Measurements from ENCODE around the gene ST3GAL5. TPM values are rescaled to one million over a fixed set of nuclear protein-coding genes. Genes with fewer than 3 reads are reported as not detected.

Gene ST3GAL5
- total RNA-seq, 4 donors from 2014 or later: 139 to 199 (median 156) TPM

DNA sequence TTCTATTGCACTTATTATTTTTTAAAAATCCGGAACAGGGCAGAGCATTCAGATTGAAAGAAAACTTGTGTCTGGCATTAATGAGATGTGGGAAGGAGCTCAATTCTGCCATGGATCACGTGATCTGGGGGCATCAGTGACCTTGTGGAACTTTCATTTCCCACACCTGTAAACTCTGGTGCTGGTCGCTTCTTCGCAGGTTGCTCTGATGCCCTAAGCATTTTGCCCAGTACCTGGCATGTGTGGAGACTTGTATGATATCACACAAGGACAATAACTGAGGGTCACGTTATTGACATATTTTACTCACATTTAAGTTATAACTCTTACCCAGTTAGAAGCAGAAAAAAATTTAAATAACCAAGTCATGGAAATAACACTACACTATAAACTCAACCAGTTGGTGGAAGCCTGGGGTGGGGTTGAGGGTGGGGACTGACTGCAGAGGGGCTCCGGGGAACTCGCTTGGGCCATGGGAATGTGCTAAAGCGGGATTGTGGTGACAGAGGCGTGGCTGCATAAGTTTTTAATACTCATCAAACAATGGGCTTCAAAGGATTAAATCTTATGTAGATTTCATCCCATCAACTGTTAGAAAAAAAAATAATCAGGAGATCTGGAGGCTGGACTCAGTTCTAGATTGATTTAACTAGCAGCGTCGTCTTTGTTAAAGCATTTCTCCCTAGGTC is 36.5 kb downstream of the ST3GAL5 start:
- Histone ChIP-seq H3K4me3 (replicated peaks in 1 of 3) (no peak overlapping the region), H3K9me3 (no peaks in the 10 kb centered on the region), H3K36me3 (peaks cover 28 to 36% of the 10 kb centered on the region in 2 donors), H3K27ac (peak overlapping the region in 1 of 3 donors; percentile 30), H3K4me1 (peaks cover 4 to 15% of the 10 kb centered on the region in 2 donors), H3K27me3 (no peaks in the 10 kb centered on the region)
- intact Hi-C loops (cut with DNase I): no loop called here
- whole genome bisulfite sequencing, 2 donors: 93% methylated on average over 11 of the region's 11 CpGs
- no peak for DNase-seq
- TF ChIP-seq CTCF (IDR thresholded peaks at IDR 0.05) (no peak), POLR2A (IDR thresholded peaks at IDR 0.05) (no peak)

DNA sequence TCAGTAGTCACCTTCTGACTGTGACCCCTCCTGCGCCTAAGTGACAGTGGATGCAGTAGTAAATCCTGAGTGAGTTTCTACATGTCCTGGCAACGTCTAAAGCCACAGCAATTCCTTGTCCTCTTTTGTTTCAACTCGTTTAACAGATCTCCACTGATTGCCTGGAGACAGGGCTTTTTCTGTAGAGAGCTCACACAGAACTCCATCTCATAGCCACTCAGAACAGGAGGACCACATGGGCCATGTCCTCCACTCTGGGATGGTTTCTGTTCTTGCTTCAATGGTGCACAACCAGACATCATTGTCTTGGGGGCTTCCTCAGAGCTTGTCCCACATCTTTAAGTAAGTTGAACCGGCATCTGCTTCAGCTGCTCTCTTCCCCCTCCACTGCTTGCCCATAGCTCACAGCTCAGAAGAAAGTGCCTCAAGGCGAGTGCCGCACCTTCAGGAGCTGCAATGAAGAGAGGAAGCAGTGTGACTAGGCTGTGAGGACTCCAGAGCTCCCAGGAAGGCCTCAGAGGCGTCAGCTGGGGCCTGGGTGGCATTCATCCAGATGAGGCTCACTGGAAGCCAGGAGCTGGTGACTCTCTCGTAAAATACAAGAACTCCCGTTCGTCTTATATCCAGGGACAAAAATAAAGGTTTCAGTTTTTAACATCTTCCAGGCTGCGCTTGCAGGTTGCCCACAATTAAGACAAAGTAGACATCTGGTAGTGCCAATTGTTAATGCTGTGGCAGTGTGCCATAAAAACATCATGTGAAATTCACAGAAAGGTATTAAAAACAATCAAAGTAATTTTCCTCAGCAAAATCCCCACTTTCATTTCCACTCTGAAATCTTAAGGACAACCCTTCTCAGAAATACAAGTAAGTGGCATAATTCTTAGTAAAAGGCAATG is 37.3 kb downstream of the ST3GAL5 start:
- peaks cover 4 to 15% of the 10 kb centered on the region in 2 donors for H3K4me1 ChIP-seq
- WGBS, 2 donors: 84 to 86% methylated on average over 11 of the region's 11 CpGs
- no peaks in the 10 kb centered on the region for H3K27me3 ChIP-seq
- peaks cover 34 to 44% of the 10 kb centered on the region in 2 donors for H3K36me3 ChIP-seq
- TF ChIP-seq CTCF (IDR thresholded peaks at IDR 0.05): no peak
- TF ChIP-seq POLR2A (IDR thresholded peaks at IDR 0.05): no peak
- H3K9me3 ChIP-seq: no peaks in the 10 kb centered on the region
- intact Hi-C loops (cut with DNase I): no loop called here
- H3K4me3 ChIP-seq (replicated peaks in 1 of 3): no peak overlapping the region
- DNase-seq: no peak
- peak overlapping the region in 1 of 3 donors; percentile 30 for H3K27ac ChIP-seq

DNA sequence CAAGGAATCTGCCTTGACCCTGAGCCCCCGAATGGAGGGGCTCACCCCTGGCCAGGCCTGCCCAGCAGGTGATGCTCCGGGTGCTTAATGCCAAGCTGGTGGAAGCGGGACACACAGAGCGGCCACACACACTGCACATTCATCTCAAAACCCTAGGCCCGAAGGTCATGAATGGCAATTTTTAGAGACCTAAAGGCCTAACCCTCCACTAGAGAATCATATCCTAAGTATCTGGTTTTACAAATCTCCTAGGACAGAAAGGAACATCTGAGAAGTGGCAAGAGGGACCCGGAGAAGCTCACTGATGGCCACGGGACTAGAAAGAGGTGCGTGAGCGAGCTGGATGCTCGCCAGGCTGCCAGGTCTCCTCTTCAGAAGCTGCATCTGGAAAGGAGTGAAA is 38.3 kb downstream of the ST3GAL5 start:
- WGBS, 2 donors: 84 to 89% methylated on average over 10 of the region's 10 CpGs
- Histone ChIP-seq H3K9me3 (no peaks in the 10 kb centered on the region), H3K4me1 (peaks cover 4 to 15% of the 10 kb centered on the region in 2 donors), H3K27ac (no peak overlapping the region), H3K36me3 (peaks cover 34 to 48% of the 10 kb centered on the region in 2 donors), H3K27me3 (no peaks in the 10 kb centered on the region), H3K4me3 (replicated peaks in 1 of 3) (no peak overlapping the region)
- DNase-seq: no peak
- no peak for TF ChIP-seq POLR2A (IDR thresholded peaks at IDR 0.05)
- TF ChIP-seq CTCF (IDR thresholded peaks at IDR 0.05): no peak
- intact Hi-C loops (cut with DNase I): no loop called here

DNA sequence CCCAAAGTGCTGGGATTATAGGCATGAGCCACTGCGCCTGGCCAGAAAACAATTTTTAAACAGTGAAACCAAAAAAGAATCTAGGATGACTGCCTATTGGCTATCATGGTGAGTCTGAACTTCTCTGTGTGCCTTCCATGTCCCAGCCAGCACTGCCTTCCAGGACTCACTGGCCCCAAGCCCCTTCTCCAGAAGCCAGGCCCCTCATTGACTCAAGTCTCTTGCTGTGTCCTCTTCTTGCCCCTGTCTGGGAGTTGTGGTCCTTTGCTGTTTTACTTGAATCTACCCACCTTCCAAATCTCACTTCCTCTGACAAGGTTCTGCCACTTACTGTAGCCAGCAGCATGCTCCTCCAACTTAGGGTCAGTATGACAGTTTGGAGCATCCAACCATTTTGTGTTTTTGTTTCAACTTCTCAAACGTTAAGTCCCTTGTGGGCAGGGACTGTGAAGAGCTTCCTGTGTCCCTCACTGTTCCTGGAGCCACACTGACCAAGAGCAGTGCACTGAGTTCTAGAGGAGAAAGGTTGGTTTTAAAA is 41.7 kb downstream of the ST3GAL5 start:
- H3K27me3 ChIP-seq: no peaks in the 10 kb centered on the region
- DNase-seq: no peak
- TF ChIP-seq POLR2A (IDR thresholded peaks at IDR 0.05) (no peak), CTCF (IDR thresholded peaks at IDR 0.05) (no peak)
- no peak overlapping the region for H3K4me3 ChIP-seq (replicated peaks in 1 of 3)
- 56 to 62% methylated on average over 2 of the region's 2 CpGs for WGBS, 2 donors
- H3K4me1 ChIP-seq: no peaks in the 10 kb centered on the region
- peak overlapping the region in 1 of 3 donors; percentile 7 for H3K27ac ChIP-seq
- intact Hi-C loops (cut with DNase I): no loop called here
- no peaks in the 10 kb centered on the region for H3K9me3 ChIP-seq
- H3K36me3 ChIP-seq: peaks cover 47 to 68% of the 10 kb centered on the region in 2 donors
